ENCODE measurements around the gene NDUFC2.
"Not testable (repeated sequence)": the region's sequence is repeated elsewhere in the genome, so short reads cannot be mapped to it uniquely, and the experiment has no call there.

Gene NDUFC2

GRCh38 chr11:78049348-78049747 lies 30.3 kb downstream of the NDUFC2 start:
- POLR2A ChIA-PET, result interaction anchor here (0.5 kb wide), 1 partner anchor 139 kb away, joined by 7 read pairs; the partner anchor contains the start of gene KCTD21

GRCh38 chr11:78048561-78048960 lies 31.1 kb downstream of the NDUFC2 start:
- no peak for DNase-seq (ENCODE audit: extremely low spot score)
- ChIA-PET POLR2A (no interaction called here), CTCF (interaction anchor here (2.3 to 5.5 kb wide), 2 partner anchors 13 to 14 kb away, joined by 7 to 89 read pairs; no protein-coding TSS in a partner anchor)
- no peak for TF ChIP-seq CTCF (IDR thresholded peaks at IDR 0.05; ENCODE audit: control extremely low read depth, extremely low read depth, low read depth, missing control alignments)

More at GRCh38 chr11:78049348-78049747, 30.3 kb downstream of the NDUFC2 start:
- TF ChIP-seq CTCF (IDR thresholded peaks at IDR 0.05; ENCODE audit: control extremely low read depth, extremely low read depth, low read depth, missing control alignments), result no peak
- no peak for DNase-seq (ENCODE audit: extremely low spot score)
- CTCF ChIA-PET, result no interaction called here

- no peak for TF ChIP-seq CTCF (IDR thresholded peaks at IDR 0.05; ENCODE audit: control extremely low read depth, extremely low read depth, low read depth, missing control alignments)
- no peak for DNase-seq (ENCODE audit: extremely low spot score)
- POLR2A ChIA-PET, result no interaction called here
- CTCF ChIA-PET, result interaction anchor here (0.8 to 5.5 kb wide), 24 partner anchors 9 to 518 kb away, joined by 3 to 89 read pairs (median 5); partner anchors contain the start of genes INTS4, NDUFC2 and THRSP
These were observed 33.2 kb downstream of the NDUFC2 start for GRCh38 chr11:78046486-78046854.

GRCh38 chr11:78045851-78046485 lies 33.7 kb downstream of the NDUFC2 start:
- ChIA-PET CTCF (interaction anchor here (0.6 to 5.5 kb wide), 39 partner anchors 9 to 918 kb away, joined by 3 to 89 read pairs (median 5); partner anchors contain the start of genes INTS4, MYO7A, NDUFC2 and THRSP), POLR2A (no interaction called here)
- peak; percentile 96 for TF ChIP-seq CTCF (IDR thresholded peaks at IDR 0.05; ENCODE audit: control extremely low read depth, extremely low read depth, low read depth, missing control alignments)
- peak; percentile 89 for DNase-seq (ENCODE audit: extremely low spot score)

GRCh38 chr11:78044706-78045105 lies 35.0 kb downstream of the NDUFC2 start:
- no peak for DNase-seq (ENCODE audit: extremely low spot score)
- no peak for TF ChIP-seq CTCF (IDR thresholded peaks at IDR 0.05; ENCODE audit: control extremely low read depth, extremely low read depth, low read depth, missing control alignments)
- ChIA-PET POLR2A (no interaction called here), CTCF (interaction anchor here (1.1 to 5.5 kb wide), 13 partner anchors 11 to 917 kb away, joined by 3 to 89 read pairs (median 6); partner anchors contain the start of genes INTS4, MYO7A and THRSP)

GRCh38 chr11:78041843-78042440 lies 37.7 kb downstream of the NDUFC2 start:
- ChIA-PET POLR2A (no interaction called here), CTCF (interaction anchor here (1.2 to 5.4 kb wide), 3 partner anchors 13 to 37 kb away, joined by 3 to 50 read pairs (median 3); partner anchors contain the start of gene NDUFC2)
- DNase-seq (ENCODE audit: extremely low spot score), result no peak
- TF ChIP-seq CTCF (IDR thresholded peaks at IDR 0.05; ENCODE audit: control extremely low read depth, extremely low read depth, low read depth, missing control alignments), result no peak

- POLR2A ChIA-PET; DNase-seq (ENCODE audit: extremely low spot score): not testable (repeated sequence)
- CTCF ChIA-PET, result interaction anchor here (1.2 to 1.8 kb wide), 4 partner anchors 14 to 38 kb away, joined by 3 to 5 read pairs (median 3); partner anchors contain the start of gene NDUFC2
These were observed 38.3 kb downstream of the NDUFC2 start for GRCh38 chr11:78041380-78041719.
